Measurements from ENCODE around the gene ARFGAP3.
"Not testable (repeated sequence)": the region's sequence is repeated elsewhere in the genome, so short reads cannot be mapped to it uniquely, and the experiment has no call there.

ARFGAP3 gene

GRCh38 chr22:42794551-42795510 is 62.2 kb downstream of the ARFGAP3 start:
- DNase-seq (ENCODE audit: low read depth): no peak

GRCh38 chr22:42793848-42794405 is 63.1 kb downstream of the ARFGAP3 start:
- DNase-seq (ENCODE audit: low read depth): no peak

GRCh38 chr22:42792909-42793847 is 63.9 kb downstream of the ARFGAP3 start:
- no peak for DNase-seq (ENCODE audit: low read depth)

GRCh38 chr22:42792453-42792908 is 64.6 kb downstream of the ARFGAP3 start:
- DNase-seq (ENCODE audit: low read depth): no peak

GRCh38 chr22:42791721-42792452 is 65.2 kb downstream of the ARFGAP3 start:
- DNase-seq (ENCODE audit: low read depth): no peak

GRCh38 chr22:42788466-42788865 is 68.6 kb downstream of the ARFGAP3 start:
- DNase-seq (ENCODE audit: low read depth): no peak

- DNase-seq (ENCODE audit: low read depth): no peak
Measured at GRCh38 chr22:42788021-42788420, 69.1 kb downstream of the ARFGAP3 start.

GRCh38 chr22:42787357-42787736 is 69.7 kb downstream of the ARFGAP3 start:
- no peak for DNase-seq (ENCODE audit: low read depth)

- no peak for DNase-seq (ENCODE audit: low read depth)
Measured at GRCh38 chr22:42786606-42787356, 70.3 kb downstream of the ARFGAP3 start.

- DNase-seq (ENCODE audit: low read depth): no peak
Measured at GRCh38 chr22:42785706-42786499, 71.2 kb downstream of the ARFGAP3 start.

GRCh38 chr22:42782306-42782705 is 74.8 kb downstream of the ARFGAP3 start:
- not testable (repeated sequence) for DNase-seq (ENCODE audit: low read depth)

GRCh38 chr22:42780070-42780540 is 77.0 kb downstream of the ARFGAP3 start:
- peak; percentile 82 for DNase-seq (ENCODE audit: low read depth)

GRCh38 chr22:42777126-42777525 is 79.9 kb downstream of the ARFGAP3 start:
- DNase-seq (ENCODE audit: low read depth): no peak

- DNase-seq (ENCODE audit: low read depth): no peak
Measured at GRCh38 chr22:42773167-42773566, 83.9 kb downstream of the ARFGAP3 start.

- DNase-seq (ENCODE audit: low read depth): no peak
Measured at GRCh38 chr22:42772647-42773046, 84.4 kb downstream of the ARFGAP3 start.

- DNase-seq (ENCODE audit: low read depth): no peak
Measured at GRCh38 chr22:42770941-42771647, 86.0 kb downstream of the ARFGAP3 start.

- no peak for DNase-seq (ENCODE audit: low read depth)
Measured at GRCh38 chr22:42770448-42770726, 86.7 kb downstream of the ARFGAP3 start.

GRCh38 chr22:42769574-42770447 is 87.3 kb downstream of the ARFGAP3 start:
- DNase-seq (ENCODE audit: low read depth): peak; percentile 72

- no peak for DNase-seq (ENCODE audit: low read depth)
Measured at GRCh38 chr22:42769238-42769573, 87.9 kb downstream of the ARFGAP3 start.
